SK-MEL-5 (cell line): ENCODE measurements around the gene IMPA2. TPM values are rescaled to one million over a fixed set of nuclear protein-coding genes. Genes with fewer than 3 reads are reported as not detected.
"Not testable (repeated sequence)": the region's sequence is repeated elsewhere in the genome, so short reads cannot be mapped to it uniquely, and the experiment has no call there.

Experiments used
- DNase-seq: peaks from one replicate; pipeline ENCODE4 v3.0.0-alpha.2; 2016; ENCODE audit warnings: low read depth, low spot score
- in situ Hi-C: cut with HindIII; loops from 2 replicates; pipeline ENCODE4 v1.10.0; 2016; ENCODE audit warnings: low sequenced_read_pairs, high pct_unique_total_duplicates, low pct_unique_long_range_greater_than_20kb
- total RNA-seq: library from RNA; depleted of rRNA; stranded (reverse); fragments of >200 nt; shearing (Covaris generic); gene quantifications from 2 replicates; pipeline ENCODE4 v1.2.3, GENCODE V29; 2014

IMPA2 gene
- total RNA-seq, 1 experiment from 2014 or later, result 15.1 TPM

DNA sequence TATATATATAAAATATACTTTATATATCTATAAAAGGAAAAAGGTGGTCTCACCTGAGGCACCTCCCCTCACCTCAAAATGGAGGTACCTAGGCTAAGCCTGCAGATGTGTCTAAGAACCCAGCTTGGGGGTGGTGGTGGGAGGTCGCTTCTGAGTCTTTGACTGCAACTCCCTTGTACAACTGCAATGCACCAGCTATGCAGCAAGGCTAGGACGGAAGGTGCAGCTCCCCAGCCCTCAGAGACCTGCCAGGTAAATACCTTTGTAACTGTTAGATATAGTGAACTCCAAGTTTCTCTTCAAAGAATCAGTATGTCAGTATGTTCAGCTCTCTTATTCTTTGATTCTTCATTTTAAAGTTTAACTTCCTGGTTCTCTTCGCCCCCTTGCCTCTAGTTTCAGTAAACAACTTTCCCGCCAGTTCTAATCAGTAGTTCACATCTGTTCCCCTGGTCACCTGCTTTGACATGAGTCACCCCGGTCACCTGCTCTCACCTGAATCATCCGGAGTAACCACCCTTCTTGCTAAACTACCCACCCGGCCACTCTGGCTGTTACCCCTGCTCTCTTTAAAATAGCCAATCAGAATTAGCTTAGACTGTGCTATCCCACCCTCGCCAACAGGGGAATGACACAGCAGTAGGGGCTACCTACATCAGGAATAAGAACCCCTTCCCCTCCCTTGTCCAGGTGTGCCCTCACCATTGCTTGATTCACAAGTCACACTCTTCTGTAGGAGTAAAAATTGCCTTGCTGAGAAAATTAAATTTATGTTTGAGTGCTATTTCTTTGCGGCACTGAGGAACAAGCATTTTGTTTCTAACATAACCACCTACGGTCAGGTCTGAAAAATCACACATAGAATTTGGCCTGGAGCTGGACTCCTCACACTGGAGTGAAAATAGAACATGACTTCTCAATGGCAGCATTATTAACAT lies 24.7 kb upstream of the IMPA2 start:
- no peak for DNase-seq
- in situ Hi-C loops, result no loop called here

DNA sequence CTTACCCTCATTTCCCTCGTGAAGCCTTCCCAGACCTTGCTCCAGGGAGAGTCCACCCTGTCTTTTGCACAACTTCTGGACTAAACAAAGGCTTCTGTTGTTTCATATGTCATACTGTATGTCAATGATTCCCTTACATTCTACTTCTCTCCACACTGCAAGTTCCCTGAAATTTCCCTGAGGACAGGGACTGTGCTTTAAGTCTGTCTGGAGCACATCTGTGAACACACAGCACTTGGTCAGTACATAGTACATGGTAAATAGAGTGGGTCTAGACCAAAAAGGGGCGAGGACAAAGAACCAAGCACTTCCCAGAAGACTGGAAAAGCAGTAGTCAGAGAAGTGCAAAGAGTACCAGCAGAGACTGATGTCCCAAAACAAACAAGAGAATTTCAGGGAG lies 23.7 kb upstream of the IMPA2 start:
- in situ Hi-C loops, result no loop called here
- DNase-seq, result peak; percentile 81

DNA sequence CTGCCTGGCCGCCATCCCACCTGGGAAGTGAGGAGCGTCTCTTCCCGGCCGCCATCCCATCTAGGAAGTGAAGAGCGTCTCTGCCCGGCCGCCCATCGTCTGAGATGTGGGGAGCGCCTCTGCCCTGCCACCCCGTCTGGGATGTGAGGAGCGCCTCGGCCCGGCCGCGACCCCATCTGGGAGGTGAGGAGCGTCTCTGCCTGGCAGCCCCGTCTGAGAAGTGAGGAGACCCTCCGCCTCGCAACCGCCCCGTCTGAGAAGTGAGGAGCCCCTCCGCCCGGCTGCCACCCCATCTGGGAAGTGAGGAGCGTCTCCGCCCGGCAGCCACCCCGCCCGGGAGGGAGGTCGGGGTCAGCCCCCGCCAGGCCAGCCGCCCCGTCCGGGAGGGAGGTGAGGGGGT lies 21.7 kb upstream of the IMPA2 start:
- in situ Hi-C loops, DNase-seq: not testable (repeated sequence)

DNA sequence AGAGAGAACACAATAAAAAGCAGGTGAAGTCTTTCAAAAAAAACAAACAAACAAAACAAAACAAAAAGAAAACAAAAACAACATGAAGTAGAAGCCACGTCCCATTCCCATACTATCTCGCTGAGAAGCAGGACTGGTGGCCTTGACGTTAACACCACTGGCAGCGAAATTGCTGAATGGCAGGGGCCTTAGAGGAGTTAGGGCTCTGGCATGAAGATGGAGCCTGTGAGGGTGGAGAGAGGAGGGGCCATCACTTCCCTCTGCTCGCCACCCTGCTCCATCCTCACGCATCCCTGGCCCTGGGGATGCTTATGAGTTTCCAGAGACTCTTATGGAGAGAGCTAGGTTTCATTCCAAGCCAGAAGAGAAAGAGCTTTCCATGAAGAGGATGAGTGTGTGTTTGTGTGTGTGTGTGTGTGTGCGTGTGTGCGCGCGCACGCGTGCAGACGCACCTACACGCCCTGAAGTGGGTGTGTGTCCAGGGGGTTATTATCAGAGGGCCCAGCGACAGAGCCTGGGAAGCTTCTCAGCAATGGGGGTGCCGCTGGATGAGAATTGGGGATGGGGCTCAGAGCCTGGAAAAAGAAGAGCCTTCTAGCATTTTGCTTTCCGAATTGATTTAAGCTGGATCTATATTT lies 20.4 kb upstream of the IMPA2 start:
- in situ Hi-C loops, result no loop called here
- no peak for DNase-seq

DNA sequence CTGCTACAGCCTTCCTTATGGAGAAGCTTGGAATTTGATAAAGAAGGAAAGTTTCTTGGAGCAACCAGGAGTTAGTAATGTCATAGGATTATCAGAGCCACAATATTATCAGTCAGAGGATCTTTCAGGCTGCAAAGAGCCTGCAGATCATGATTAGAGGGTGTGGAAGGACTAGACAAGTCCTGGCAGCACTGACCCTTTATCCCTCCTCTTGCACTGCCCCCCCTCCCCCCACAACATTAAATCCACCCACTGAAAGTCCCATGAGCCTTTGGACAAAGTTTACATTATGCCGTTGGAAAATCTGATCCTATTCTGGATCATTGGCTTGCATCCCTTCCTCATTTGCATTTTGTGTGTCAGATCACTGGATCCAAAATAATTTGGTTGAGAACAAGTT lies 18.7 kb upstream of the IMPA2 start:
- DNase-seq, result peak; percentile 57

DNA sequence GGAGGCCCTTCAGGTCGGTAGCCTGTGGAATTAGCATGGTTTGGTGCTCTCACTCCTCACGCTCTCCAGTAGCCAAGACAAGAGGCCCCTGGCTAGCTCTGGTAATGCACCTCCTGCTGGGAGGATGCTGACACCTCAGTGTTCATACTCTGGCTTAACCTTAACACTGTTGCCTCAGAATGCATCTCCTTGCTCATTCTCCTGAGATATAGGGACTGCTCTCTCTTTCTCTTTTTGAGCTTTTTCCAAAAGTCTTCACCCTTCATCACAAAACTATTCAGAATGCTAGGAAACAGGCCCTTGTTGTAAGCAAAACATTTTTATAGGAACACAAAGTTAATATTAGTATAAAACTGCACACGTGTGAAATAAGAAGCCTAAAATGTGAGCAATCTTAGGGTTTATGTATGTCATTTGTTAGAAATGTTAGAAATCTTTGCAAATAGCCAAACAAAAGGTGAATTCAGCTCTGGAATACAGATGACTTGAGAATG lies 17.3 kb upstream of the IMPA2 start:
- DNase-seq, result peak; percentile 22
- in situ Hi-C loops, result no loop called here

More for the DNA sequence above, 18.7 kb upstream of the IMPA2 start:
- in situ Hi-C loops, result no loop called here

DNA sequence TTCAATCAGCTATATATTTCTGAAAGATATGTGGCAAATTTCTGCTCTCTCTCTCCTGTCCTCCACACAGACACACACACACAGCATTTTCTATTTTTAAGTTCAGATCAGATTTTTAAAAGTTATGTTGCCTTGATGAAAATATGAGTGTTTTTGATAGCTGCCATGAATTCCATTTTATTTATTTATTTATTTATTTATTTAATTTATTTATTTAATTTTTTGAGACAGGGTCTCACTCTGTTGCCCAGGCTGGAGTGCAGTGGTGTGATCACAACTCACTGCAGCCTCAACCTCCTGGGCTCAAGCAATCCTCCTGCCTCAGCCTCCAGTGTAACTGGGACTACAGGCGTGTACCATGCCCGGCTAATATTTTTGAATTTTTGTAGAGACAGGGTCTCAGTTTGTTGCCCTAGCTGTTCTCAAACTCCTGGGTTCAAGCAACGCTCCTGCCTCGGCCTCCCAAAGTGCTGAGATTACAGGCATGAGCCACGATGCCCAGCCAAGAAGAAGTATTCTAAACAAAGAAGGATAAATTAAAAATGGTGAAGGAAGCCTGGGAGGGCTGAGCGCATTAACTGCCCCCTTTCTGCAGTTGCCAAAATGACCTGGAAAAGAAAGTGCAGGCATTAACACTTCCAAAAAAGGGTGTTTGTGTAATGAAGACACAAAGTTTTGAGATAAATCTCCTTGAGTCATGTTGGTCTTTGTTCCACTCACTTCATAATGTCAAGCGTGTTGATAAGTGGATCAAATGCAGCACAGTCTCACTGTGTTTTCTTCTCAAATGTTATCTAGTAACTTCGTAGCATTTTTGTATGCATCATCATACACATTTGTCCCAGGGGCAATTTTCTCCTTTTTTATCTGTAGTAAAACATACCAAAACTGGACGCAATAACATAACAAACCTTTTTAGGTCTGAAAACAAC lies 11.1 kb upstream of the IMPA2 start:
- DNase-seq, result no peak
- in situ Hi-C loops, result no loop called here

DNA sequence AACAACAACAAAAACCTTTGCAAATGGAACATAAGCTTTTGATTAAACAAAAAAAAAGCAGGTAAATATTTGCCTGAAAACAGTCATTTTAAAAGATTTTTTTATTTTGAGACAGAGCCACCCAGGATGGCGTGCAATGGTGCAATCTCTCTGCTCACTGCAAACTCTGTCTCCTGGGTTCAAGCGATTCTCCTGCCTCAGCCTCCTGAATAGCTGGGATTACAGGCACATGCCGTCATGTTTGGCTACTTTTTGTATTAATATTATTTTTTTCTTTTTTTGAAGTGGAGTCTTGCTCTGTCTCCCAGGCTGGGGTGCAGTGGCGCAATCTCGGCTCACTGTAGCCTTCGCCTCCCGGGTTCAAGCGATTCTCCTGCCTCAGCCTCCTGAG lies 10.5 kb upstream of the IMPA2 start:
- in situ Hi-C loops, DNase-seq: not testable (repeated sequence)

DNA sequence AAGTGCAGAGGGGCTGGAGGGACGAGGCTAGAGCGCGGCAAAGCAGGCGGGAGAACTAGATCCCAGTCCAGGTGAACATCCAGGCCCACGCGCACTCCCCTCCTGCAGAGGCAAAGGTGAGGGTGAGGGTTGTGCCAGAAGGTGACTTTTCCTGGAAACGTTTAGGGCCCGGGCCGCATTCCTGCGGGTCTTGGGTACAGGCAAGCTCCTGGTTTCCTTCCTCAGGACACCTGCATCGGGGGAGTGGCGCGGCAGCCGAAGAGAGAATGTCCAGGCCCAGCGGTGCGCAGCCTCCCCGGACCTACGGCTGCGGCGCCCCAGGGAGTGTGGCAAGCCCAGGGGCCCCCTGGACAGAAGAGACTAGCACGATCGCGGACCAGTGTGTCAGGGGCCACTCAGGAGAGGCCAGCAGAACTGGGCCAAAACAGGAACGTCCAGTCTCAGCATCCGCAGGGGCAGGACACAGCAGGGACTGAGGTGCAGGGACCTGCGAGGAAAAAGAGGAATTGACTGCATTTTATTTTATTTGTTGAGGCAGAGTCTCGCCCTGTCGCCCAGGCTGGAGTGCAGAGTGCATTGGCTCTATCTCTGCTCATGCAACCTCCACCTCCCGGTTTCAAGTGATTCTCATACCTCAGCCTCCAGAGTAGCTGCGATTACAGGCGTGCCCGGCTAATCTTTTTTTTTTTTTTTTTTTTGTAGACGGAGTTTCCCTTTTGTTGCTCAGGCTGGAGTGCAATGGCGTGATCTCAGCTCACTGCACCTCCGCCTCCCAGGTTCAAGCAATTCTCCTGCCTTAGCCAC lies 8.7 kb upstream of the IMPA2 start:
- in situ Hi-C loops, result no loop called here
- DNase-seq, result no peak

DNA sequence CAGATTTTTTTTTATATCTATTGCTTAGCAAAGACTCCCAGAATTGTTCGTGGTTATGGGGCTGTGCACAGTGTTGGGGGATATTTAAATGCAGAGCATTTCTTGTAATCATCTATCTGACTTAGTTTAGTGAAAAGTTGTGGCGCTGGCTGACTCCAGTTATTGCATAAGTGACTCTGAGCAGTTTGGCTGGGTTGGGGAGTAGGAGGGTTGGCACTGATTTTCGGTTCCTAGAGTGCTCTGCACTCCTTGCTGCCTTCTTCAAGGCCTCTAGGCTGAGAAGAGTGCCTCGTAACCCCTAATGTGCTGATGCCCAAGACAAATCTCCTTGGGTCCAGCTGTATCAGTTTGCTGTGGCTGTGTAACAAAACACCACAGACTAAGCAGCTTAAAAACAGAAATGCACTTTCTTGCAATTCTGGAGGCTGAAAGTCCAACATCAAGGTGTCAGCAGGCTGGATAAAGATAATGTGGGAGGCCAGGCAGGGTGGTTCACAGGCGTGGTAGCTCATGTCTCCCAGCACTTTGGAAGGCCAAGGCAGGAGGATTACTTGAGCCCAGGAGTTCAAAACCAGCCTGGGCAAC lies 6.5 kb upstream of the IMPA2 start:
- DNase-seq, result no peak
- in situ Hi-C loops, result no loop called here

DNA sequence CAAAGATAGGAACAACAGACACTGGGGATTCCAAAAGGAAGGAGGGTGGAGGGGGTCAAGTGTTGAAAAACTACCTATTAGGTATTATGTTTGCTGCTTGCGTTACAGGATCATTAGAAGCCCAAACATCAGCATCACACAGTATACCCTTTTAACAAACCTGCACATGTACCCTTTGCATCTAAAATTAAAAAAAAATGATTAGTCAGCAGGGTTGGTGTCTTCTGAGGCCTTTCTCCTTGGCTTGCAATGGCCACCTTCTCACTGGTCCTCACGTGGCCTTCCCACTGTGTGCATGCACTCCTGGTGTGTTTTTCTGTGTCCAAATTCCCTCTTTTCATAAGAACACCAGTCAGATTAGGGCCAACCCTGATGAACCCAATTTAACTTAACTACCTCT lies 5.6 kb upstream of the IMPA2 start:
- no peak for DNase-seq
- in situ Hi-C loops, result no loop called here

DNA sequence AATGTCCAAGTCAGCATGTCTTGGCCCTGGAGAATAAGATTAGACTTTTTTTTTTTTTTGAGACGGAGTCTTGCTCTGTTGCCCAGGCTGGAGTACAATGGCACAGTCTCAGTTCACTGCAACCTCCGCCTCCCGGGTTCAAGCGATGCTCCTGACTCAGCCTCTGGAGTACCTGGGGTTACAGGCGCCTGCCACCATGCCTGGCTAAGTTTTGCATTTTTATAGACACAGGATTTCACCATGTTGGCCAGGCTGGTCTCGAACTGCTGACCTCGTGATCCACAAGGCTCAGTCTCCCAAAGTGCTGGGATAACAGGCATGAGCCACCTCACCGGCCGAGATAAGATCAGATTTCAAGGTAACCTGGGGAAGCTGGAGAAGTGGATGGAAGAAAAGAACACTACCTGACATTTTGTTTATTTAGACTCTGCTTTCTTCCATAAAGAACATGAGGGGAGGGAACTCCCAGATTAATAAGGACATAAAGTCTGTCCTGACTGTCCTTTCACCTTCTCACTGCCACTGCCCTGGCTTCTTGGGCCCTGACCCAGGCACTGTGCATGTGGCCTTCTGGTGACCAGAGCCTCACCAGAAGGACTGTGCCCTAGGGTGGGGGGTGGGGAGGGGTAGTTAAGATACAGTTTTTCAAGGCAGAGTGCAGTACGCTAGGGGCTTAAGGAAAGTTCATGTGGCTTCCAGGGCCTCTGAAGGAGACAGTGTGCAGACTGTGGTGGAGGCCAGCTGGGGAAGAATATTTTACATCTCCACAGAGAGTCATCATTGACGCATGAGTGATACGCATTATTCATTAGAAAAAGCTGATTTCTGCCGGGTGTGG lies 4.8 kb upstream of the IMPA2 start:
- in situ Hi-C loops, result no loop called here
- no peak for DNase-seq

DNA sequence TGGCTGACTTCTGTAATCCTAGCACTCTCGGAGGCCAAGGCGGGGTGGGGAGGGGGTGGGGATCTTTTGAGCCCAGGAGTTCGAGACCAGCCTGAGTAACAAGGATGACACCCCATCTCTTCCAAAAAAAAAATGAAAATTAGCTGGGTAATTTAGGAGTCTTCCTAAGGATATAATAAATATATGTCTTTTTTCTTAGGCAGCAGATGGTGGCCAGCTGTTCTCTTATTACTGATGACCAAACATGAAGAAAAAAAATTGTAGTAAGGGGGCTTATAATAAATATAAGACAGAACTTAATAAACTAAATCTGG lies 4.2 kb upstream of the IMPA2 start:
- in situ Hi-C loops, result no loop called here
- DNase-seq, result no peak

DNA sequence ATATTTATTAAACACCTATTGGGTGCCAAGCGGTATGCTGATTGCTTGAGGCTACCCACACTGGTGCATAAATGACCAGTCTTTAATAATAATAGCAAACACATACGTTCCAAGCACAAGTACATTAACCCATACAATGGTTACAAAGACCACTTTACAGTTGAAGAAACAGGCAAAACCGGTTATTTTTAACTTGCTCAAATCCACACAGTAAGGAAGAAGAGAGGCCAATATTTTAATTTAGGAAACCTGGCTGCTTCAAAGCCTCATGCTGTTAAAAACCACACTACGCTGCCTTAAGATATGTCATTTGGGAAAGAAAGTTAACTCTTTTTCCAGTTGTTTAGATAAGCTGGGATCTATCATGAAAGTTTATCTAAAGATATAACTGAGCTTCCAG lies 2.4 kb upstream of the IMPA2 start:
- in situ Hi-C loops, result no loop called here
- no peak for DNase-seq

DNA sequence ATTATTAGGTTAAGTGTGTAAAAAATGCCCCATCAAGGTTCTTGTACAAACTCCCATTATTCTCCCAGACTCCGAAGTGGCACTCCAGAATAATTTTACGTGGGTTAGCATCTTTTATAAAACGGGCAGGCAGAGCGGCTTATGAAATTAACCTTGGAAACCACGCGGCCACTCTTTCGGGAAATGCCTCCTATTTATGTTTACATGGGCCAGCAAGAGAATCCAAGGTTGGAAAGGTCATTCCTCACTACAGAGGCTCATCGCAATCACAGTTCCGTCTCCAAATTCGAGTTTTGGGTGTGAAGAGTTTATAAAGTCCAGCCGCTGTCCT lies 1.2 kb upstream of the IMPA2 start:
- in situ Hi-C loops, result no loop called here
- no peak for DNase-seq

DNA sequence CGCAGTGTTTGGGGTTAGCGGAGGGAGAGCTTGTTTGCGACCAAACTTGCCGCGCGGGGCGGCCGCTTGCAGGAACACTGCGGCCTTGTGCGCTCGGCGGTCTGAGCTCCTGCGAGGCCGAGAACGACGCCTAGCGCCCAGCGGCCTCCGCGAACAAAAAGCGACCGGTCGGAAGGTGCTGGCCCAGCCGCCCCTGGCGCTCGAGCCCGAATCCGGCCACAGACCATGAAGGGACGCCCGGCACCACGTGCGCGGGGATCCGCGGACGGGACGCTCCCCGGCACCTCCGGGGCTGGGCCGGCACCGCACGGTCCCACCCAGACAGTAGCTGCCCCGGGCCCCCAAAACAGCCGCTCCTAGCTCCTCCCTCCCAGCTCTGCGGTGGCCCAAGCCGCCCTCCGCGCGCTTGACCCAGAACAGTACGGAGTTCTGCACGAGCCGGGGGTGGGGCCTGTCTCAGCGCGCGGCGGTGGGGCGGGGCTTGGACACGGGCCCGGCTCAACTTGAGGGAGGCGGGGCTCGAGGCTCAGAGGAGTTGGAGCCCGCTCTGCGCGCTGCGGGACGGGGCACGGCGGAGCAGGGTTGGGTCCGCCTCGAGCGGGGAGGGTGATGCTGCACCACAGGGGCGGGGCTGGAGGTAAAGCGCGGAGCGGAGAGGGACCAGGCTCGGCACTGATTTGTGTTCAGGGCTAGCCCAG lies 664 bp upstream of the IMPA2 start:
- peak; percentile 97 for DNase-seq
- in situ Hi-C loops, result no loop called here
